GM12878 (cell line): ENCODE data around the gene FRRS1L. TPM values are rescaled to one million over a fixed set of nuclear protein-coding genes. Genes with fewer than 3 reads are reported as not detected.

Experiments used
- BCL11A ChIP-seq: IDR thresholded peaks from 2 replicates; pipeline ENCODE4 v1.6.1; 2011; ENCODE audit warnings: low read depth, low read length
- BCL3 ChIP-seq: IDR thresholded peaks from 2 replicates; pipeline ENCODE4 v1.6.1; 2011; ENCODE audit warnings: borderline replicate concordance, low read depth, mild to moderate bottlenecking, moderate library complexity, low read length; ENCODE audit not compliant: insufficient read depth, poor library complexity, severe bottlenecking
- CEBPZ ChIP-seq: fragments of 150-350 bp; IDR thresholded peaks from 2 replicates; pipeline ENCODE4 v1.6.1; 2016; ENCODE audit warnings: low read depth, low read length
- EZH2 ChIP-seq: IDR thresholded peaks from 2 replicates; pipeline ENCODE4 v1.6.1; 2012; ENCODE audit warnings: low read depth, mild to moderate bottlenecking, control low read depth, inconsistent platforms, low read length, borderline replicate concordance; ENCODE audit not compliant: control insufficient read depth
- FOXM1 ChIP-seq: IDR thresholded peaks from 2 replicates; pipeline ENCODE4 v1.6.1; 2012; ENCODE audit warnings: low read depth, mild to moderate bottlenecking, inconsistent platforms, low read length, moderate library complexity
- HDAC6 ChIP-seq: fragments of 200-600 bp; sonication (generic); IDR thresholded peaks from one replicate; pipeline ENCODE4 v1.8.0; 2017; ENCODE audit warnings: antibody characterized with exemption; ENCODE audit not compliant: unreplicated experiment
- IRF4 ChIP-seq: IDR thresholded peaks from 2 replicates; pipeline ENCODE4 v1.6.1; 2011; ENCODE audit warnings: low read depth, low read length
- LARP7 ChIP-seq: fragments of 450-650 bp; IDR thresholded peaks from 2 replicates; pipeline ENCODE4 v1.6.1; 2017; ENCODE audit warnings: mild to moderate bottlenecking
- MYC ChIP-seq: IDR thresholded peaks from 2 replicates; pipeline ENCODE4 v1.6.1; 2011; ENCODE audit warnings: mild to moderate bottlenecking, low read length, moderate library complexity, inconsistent platforms; ENCODE audit not compliant: insufficient read depth, insufficient replicate concordance, insufficient read length, severe bottlenecking
- PML ChIP-seq: IDR thresholded peaks from 2 replicates; pipeline ENCODE4 v1.6.1; 2012; ENCODE audit warnings: low read length, inconsistent platforms
- SMARCA5 ChIP-seq: fragments of 450-650 bp; IDR thresholded peaks from 2 replicates; pipeline ENCODE4 v1.6.1; 2017; ENCODE audit warnings: mild to moderate bottlenecking
- SRF ChIP-seq, 2 experiments: IDR thresholded peaks; 2 replicates each; pipeline ENCODE4 v1.6.1; 2011; ENCODE audit warnings: low read depth in 2 of 2, low read length in 2 of 2, mild to moderate bottlenecking in 1 of 2, moderate library complexity in 1 of 2
- STAT1 ChIP-seq: fragments of 450-650 bp; conservative IDR thresholded peaks from 2 replicates; pipeline ENCODE4 v1.6.1; 2014; ENCODE audit warnings: antibody characterized with exemption, mild to moderate bottlenecking
- TARDBP ChIP-seq: IDR thresholded peaks from 2 replicates; pipeline ENCODE4 v1.6.1; 2016; ENCODE audit warnings: borderline replicate concordance
- TCF7 ChIP-seq: IDR thresholded peaks from 2 replicates; pipeline ENCODE4 v1.6.1; 2014; ENCODE audit warnings: antibody characterized with exemption, borderline replicate concordance
- ZNF207 ChIP-seq: fragments of 450-650 bp; IDR thresholded peaks from 2 replicates; pipeline ENCODE4 v1.6.1; 2014; ENCODE audit warnings: antibody characterized with exemption, mild to moderate bottlenecking, borderline replicate concordance
- ZNF274 ChIP-seq: IDR thresholded peaks from one replicate; pipeline ENCODE4 v1.8.0; 2011; ENCODE audit not compliant: insufficient read length, insufficient read depth
- ZZZ3 ChIP-seq: IDR thresholded peaks from 2 replicates; pipeline ENCODE4 v1.6.1; 2011; ENCODE audit warnings: low read depth; ENCODE audit not compliant: control insufficient read depth, insufficient read length
- polyA plus RNA-seq, 11 experiments: library from polyadenylated mRNA; depleted of rRNA in 4 of 11; unstranded in 6 of 11; stranded (reverse) in 5 of 11; fragments of >200 nt; fragmentation: Nextera tagmentation in 4 of 11; fragmentation: Illumina TruSeq in 1 of 11; extraction: Ambion mirVana in 4 of 11; extraction: Trizol in 1 of 11; gene quantifications; 1 replicate in 1 of 11; 2 replicates in 10 of 11; pipeline versions ENCODE4 v1.2.1 to v1.2.3, GENCODE V29; 2011 to 2016; ENCODE audit warnings: inconsistent platforms in 2 of 11, missing spikeins in 2 of 11, low read depth in 1 of 11
- total RNA-seq, 4 experiments: library from RNA; depleted of rRNA in 3 of 4; stranded (reverse); fragments of >200 nt in 3 of 4; fragmentation: Illumina TruSeq in 1 of 4; extraction: Trizol in 1 of 4; gene quantifications; 2 replicates each; pipeline versions ENCODE4 v1.2.1 to v1.2.3, GENCODE V29; 2013 to 2021
- TF ChIP-seq, protein P1 (sequence below): fragments of 450-650 bp; IDR thresholded peaks from 2 replicates; pipeline ENCODE4 v1.6.1; 2017; ENCODE audit warnings: low read depth, mild to moderate bottlenecking, moderate library complexity
- TF ChIP-seq, protein P2 (sequence below): fragments of 450-650 bp; formaldehyde crosslinking; IDR thresholded peaks from 2 replicates; pipeline ENCODE4 v1.4.0; 2020; ENCODE audit warnings: mild to moderate bottlenecking, moderate library complexity

Gene FRRS1L
- total and polyA plus RNA-seq, 10 of the 15 experiments (the other 5 are each of a cell fraction or from before 2014, with no cell fraction given), result not detected

DNA sequence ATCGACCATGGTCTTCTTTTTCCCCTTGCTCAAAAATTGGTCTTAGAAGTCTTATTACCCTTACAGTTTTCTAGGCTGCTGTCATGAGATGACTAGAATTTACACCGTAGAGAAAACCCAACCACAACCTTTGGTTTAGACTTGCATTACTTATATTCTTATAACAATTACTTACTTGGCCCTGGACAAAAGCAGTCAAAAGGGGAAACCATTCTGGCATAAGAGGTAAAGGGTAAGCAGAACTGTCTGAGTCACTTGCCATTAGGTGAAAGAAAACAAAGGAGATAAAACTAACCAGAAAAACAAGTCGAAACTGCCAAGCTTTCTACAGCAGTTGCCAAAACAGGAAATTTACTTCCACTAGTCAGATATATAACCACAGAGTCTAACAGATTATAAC is 65.2 kb downstream of the FRRS1L start (continued):
- no peak for TF ChIP-seq CEBPZ
- TF ChIP-seq TCF7, result no peak
- TF ChIP-seq BCL3, result peak; percentile 23
- TF ChIP-seq FOXM1, result peak; percentile 46; the same call in 1 of the 2 replicates
- TF ChIP-seq PML, result no peak
- TF ChIP-seq STAT1, result no peak
- 0 out of 2 replicates have a peak, but pooled peaks have one; percentile 27 for TF ChIP-seq IRF4
- TF ChIP-seq, protein P1, sequence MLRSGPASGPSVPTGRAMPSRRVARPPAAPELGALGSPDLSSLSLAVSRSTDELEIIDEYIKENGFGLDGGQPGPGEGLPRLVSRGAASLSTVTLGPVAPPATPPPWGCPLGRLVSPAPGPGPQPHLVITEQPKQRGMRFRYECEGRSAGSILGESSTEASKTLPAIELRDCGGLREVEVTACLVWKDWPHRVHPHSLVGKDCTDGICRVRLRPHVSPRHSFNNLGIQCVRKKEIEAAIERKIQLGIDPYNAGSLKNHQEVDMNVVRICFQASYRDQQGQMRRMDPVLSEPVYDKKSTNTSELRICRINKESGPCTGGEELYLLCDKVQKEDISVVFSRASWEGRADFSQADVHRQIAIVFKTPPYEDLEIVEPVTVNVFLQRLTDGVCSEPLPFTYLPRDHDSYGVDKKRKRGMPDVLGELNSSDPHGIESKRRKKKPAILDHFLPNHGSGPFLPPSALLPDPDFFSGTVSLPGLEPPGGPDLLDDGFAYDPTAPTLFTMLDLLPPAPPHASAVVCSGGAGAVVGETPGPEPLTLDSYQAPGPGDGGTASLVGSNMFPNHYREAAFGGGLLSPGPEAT, result peak; percentile 41; the same call in 1 of the 2 replicates
- TF ChIP-seq HDAC6, result no peak
- no peak for TF ChIP-seq ZZZ3
- peak; percentile 62; the same call in 1 of the 2 replicates for TF ChIP-seq BCL11A
- no peak for TF ChIP-seq ZNF207
- no peak for TF ChIP-seq EZH2
- 0 out of 2 replicates have a peak, but pooled peaks have one; percentile 46 for TF ChIP-seq SMARCA5
- TF ChIP-seq TARDBP, result no peak
- TF ChIP-seq SRF (IDR thresholded peaks at IDR 0.05; ENCODE audit: low read depth in 2 of 2, low read length in 2 of 2), result no peak
- TF ChIP-seq LARP7, result no peak
- TF ChIP-seq MYC, result no peak
- TF ChIP-seq, protein P2, sequence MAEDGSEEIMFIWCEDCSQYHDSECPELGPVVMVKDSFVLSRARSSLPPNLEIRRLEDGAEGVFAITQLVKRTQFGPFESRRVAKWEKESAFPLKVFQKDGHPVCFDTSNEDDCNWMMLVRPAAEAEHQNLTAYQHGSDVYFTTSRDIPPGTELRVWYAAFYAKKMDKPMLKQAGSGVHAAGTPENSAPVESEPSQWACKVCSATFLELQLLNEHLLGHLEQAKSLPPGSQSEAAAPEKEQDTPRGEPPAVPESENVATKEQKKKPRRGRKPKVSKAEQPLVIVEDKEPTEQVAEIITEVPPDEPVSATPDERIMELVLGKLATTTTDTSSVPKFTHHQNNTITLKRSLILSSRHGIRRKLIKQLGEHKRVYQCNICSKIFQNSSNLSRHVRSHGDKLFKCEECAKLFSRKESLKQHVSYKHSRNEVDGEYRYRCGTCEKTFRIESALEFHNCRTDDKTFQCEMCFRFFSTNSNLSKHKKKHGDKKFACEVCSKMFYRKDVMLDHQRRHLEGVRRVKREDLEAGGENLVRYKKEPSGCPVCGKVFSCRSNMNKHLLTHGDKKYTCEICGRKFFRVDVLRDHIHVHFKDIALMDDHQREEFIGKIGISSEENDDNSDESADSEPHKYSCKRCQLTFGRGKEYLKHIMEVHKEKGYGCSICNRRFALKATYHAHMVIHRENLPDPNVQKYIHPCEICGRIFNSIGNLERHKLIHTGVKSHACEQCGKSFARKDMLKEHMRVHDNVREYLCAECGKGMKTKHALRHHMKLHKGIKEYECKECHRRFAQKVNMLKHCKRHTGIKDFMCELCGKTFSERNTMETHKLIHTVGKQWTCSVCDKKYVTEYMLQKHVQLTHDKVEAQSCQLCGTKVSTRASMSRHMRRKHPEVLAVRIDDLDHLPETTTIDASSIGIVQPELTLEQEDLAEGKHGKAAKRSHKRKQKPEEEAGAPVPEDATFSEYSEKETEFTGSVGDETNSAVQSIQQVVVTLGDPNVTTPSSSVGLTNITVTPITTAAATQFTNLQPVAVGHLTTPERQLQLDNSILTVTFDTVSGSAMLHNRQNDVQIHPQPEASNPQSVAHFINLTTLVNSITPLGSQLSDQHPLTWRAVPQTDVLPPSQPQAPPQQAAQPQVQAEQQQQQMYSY (CRISPR knock-in tag), result no peak
- no peak for TF ChIP-seq ZNF274
